Stimulated activated naive CD8-positive, alpha-beta T cell treated with anti-CD3 and anti-CD28 coated beads, Interleukin-15, Interleukin-2, amounts not matched to agents 100 ng/mL and 50 ng/mL, for 24 hours (primary cell): Measurements from ENCODE around the gene IMMP2L.
A peak's percentile ranks its signal among the peaks of the same experiment; 100 is the strongest.

ENCODE experiments used
- H3K27ac Mint-ChIP-seq: one replicate; pipeline ENCODE4 v1.8.0; 2021; ENCODE audit warnings: mild to moderate bottlenecking, mixed read lengths
- H3K27me3 Mint-ChIP-seq: one replicate; pipeline ENCODE4 v1.8.0; 2021; ENCODE audit warnings: mixed read lengths
- H3K36me3 Mint-ChIP-seq: one replicate; pipeline ENCODE4 v1.8.0; 2021; ENCODE audit warnings: low read depth, mixed read lengths
- H3K4me1 Mint-ChIP-seq: one replicate; pipeline ENCODE4 v1.8.0; 2021; ENCODE audit warnings: low read depth, mixed read lengths
- H3K4me3 Mint-ChIP-seq: one replicate; pipeline ENCODE4 v1.8.0; 2021; ENCODE audit warnings: mild to moderate bottlenecking, mixed read lengths
- H3K9me3 Mint-ChIP-seq: one replicate; pipeline ENCODE4 v1.8.0; 2021; ENCODE audit warnings: mixed read lengths

Gene IMMP2L

GRCh38 chr7:111140091-111140865 is 422.0 kb downstream of the IMMP2L start:
- Mint-ChIP-seq H3K4me3 (no peak overlapping the region), H3K36me3 (no peaks in the 10 kb centered on the region), H3K4me1 (peaks cover 52% of the 10 kb centered on the region), H3K9me3 (no peaks in the 10 kb centered on the region), H3K27ac (peak overlapping the region; percentile 81), H3K27me3 (no peaks in the 10 kb centered on the region)

GRCh38 chr7:111138586-111138985 is 423.7 kb downstream of the IMMP2L start:
- Mint-ChIP-seq H3K9me3 (no peaks in the 10 kb centered on the region), H3K27me3 (no peaks in the 10 kb centered on the region), H3K36me3 (no peaks in the 10 kb centered on the region), H3K27ac (peak overlapping the region; percentile 92), H3K4me1 (peaks cover 52% of the 10 kb centered on the region), H3K4me3 (peak overlapping the region; percentile 71)

- no peaks in the 10 kb centered on the region for H3K9me3 Mint-ChIP-seq
- no peaks in the 10 kb centered on the region for H3K27me3 Mint-ChIP-seq
- H3K4me1 Mint-ChIP-seq, result peaks cover 52% of the 10 kb centered on the region
- H3K27ac Mint-ChIP-seq, result peak overlapping the region; percentile 92
- peak overlapping the region; percentile 71 for H3K4me3 Mint-ChIP-seq
- no peaks in the 10 kb centered on the region for H3K36me3 Mint-ChIP-seq
Measured at GRCh38 chr7:111138193-111138569, 424.1 kb downstream of the IMMP2L start.

GRCh38 chr7:111137296-111138192 is 424.7 kb downstream of the IMMP2L start:
- Mint-ChIP-seq H3K9me3 (no peaks in the 10 kb centered on the region), H3K36me3 (no peaks in the 10 kb centered on the region), H3K27me3 (no peaks in the 10 kb centered on the region), H3K4me1 (peaks cover 52% of the 10 kb centered on the region), H3K4me3 (peak overlapping the region; percentile 71), H3K27ac (peak overlapping the region; percentile 92)

- Mint-ChIP-seq H3K4me1 (peaks cover 15% of the 10 kb centered on the region), H3K36me3 (no peaks in the 10 kb centered on the region), H3K4me3 (no peak overlapping the region), H3K27me3 (no peaks in the 10 kb centered on the region), H3K27ac (no peak overlapping the region), H3K9me3 (no peaks in the 10 kb centered on the region)
Measured at GRCh38 chr7:111132833-111133232, 429.5 kb downstream of the IMMP2L start.

GRCh38 chr7:111129435-111129834 is 432.9 kb downstream of the IMMP2L start:
- Mint-ChIP-seq H3K9me3 (peaks cover 3% of the 10 kb centered on the region), H3K27me3 (no peaks in the 10 kb centered on the region), H3K36me3 (peaks cover 11% of the 10 kb centered on the region), H3K4me1 (no peaks in the 10 kb centered on the region), H3K27ac (no peak overlapping the region), H3K4me3 (no peak overlapping the region)

GRCh38 chr7:111126987-111127386 is 435.3 kb downstream of the IMMP2L start:
- H3K27me3 Mint-ChIP-seq, result no peaks in the 10 kb centered on the region
- H3K4me1 Mint-ChIP-seq, result no peaks in the 10 kb centered on the region
- peaks cover 33% of the 10 kb centered on the region for H3K36me3 Mint-ChIP-seq
- H3K27ac Mint-ChIP-seq, result no peak overlapping the region
- peaks cover 14% of the 10 kb centered on the region for H3K9me3 Mint-ChIP-seq
- H3K4me3 Mint-ChIP-seq, result no peak overlapping the region

- no peak overlapping the region for H3K27ac Mint-ChIP-seq
- no peak overlapping the region for H3K4me3 Mint-ChIP-seq
- H3K4me1 Mint-ChIP-seq, result peaks cover 52% of the 10 kb centered on the region
- peaks cover 18% of the 10 kb centered on the region for H3K9me3 Mint-ChIP-seq
- H3K36me3 Mint-ChIP-seq, result peaks cover 78% of the 10 kb centered on the region
- no peaks in the 10 kb centered on the region for H3K27me3 Mint-ChIP-seq
Measured at GRCh38 chr7:111115966-111116365, 446.3 kb downstream of the IMMP2L start.

- peaks cover 3% of the 10 kb centered on the region for H3K9me3 Mint-ChIP-seq
- peak overlapping the region; percentile 37 for H3K4me3 Mint-ChIP-seq
- no peaks in the 10 kb centered on the region for H3K27me3 Mint-ChIP-seq
- peaks cover 63% of the 10 kb centered on the region for H3K4me1 Mint-ChIP-seq
- peaks cover 74% of the 10 kb centered on the region for H3K36me3 Mint-ChIP-seq
- peak overlapping the region; percentile 88 for H3K27ac Mint-ChIP-seq
Measured at GRCh38 chr7:111113263-111114017, 448.9 kb downstream of the IMMP2L start.

- H3K27me3 Mint-ChIP-seq, result no peaks in the 10 kb centered on the region
- H3K9me3 Mint-ChIP-seq, result no peaks in the 10 kb centered on the region
- H3K27ac Mint-ChIP-seq, result peak overlapping the region; percentile 88
- H3K36me3 Mint-ChIP-seq, result peaks cover 65% of the 10 kb centered on the region
- H3K4me1 Mint-ChIP-seq, result peaks cover 62% of the 10 kb centered on the region
- peak overlapping the region; percentile 27 for H3K4me3 Mint-ChIP-seq
Measured at GRCh38 chr7:111112439-111112838, 449.9 kb downstream of the IMMP2L start.

GRCh38 chr7:111108496-111108895 is 453.8 kb downstream of the IMMP2L start:
- peaks cover 69% of the 10 kb centered on the region for H3K4me1 Mint-ChIP-seq
- H3K27ac Mint-ChIP-seq, result no peak overlapping the region
- H3K9me3 Mint-ChIP-seq, result no peaks in the 10 kb centered on the region
- no peak overlapping the region for H3K4me3 Mint-ChIP-seq
- no peaks in the 10 kb centered on the region for H3K27me3 Mint-ChIP-seq
- peaks cover 60% of the 10 kb centered on the region for H3K36me3 Mint-ChIP-seq

- Mint-ChIP-seq H3K9me3 (no peaks in the 10 kb centered on the region), H3K4me1 (peaks cover 69% of the 10 kb centered on the region), H3K27ac (peak overlapping the region; percentile 59), H3K4me3 (no peak overlapping the region), H3K27me3 (no peaks in the 10 kb centered on the region), H3K36me3 (peaks cover 65% of the 10 kb centered on the region)
Measured at GRCh38 chr7:111108000-111108399, 454.3 kb downstream of the IMMP2L start.

- H3K9me3 Mint-ChIP-seq, result no peaks in the 10 kb centered on the region
- no peak overlapping the region for H3K4me3 Mint-ChIP-seq
- H3K4me1 Mint-ChIP-seq, result peaks cover 68% of the 10 kb centered on the region
- peak overlapping the region; percentile 59 for H3K27ac Mint-ChIP-seq
- peaks cover 68% of the 10 kb centered on the region for H3K36me3 Mint-ChIP-seq
- no peaks in the 10 kb centered on the region for H3K27me3 Mint-ChIP-seq
Measured at GRCh38 chr7:111107579-111107978, 454.7 kb downstream of the IMMP2L start.

- Mint-ChIP-seq H3K27ac (peak overlapping the region; percentile 23), H3K36me3 (peaks cover 72% of the 10 kb centered on the region), H3K9me3 (no peaks in the 10 kb centered on the region), H3K27me3 (no peaks in the 10 kb centered on the region), H3K4me1 (peaks cover 74% of the 10 kb centered on the region), H3K4me3 (no peak overlapping the region)
Measured at GRCh38 chr7:111105269-111105668, 457.0 kb downstream of the IMMP2L start.
